A673 (cell line): Measurements from ENCODE around the gene SH3RF3.

ENCODE experiments used
- CTCF ChIP-seq: fragments of 300-800, 200-600 bp; sonication (generic); conservative IDR thresholded peaks from 2 replicates; pipeline ENCODE4 v1.5.1; 2017; ENCODE audit warnings: low read depth, mild to moderate bottlenecking, antibody characterized with exemption, low read length, moderate library complexity, mixed read lengths
- EZH2 ChIP-seq: fragments of 200-600 bp; sonication (generic); IDR thresholded peaks from 2 replicates; pipeline ENCODE4 v1.6.1; 2017; ENCODE audit warnings: borderline replicate concordance, low read depth, mild to moderate bottlenecking, mixed read lengths, antibody characterized with exemption, low read length; ENCODE audit not compliant: poor library complexity, severe bottlenecking

- no peak for TF ChIP-seq CTCF
- TF ChIP-seq EZH2, result no peak
Measured at GRCh38 chr2:109418716-109419115, 289.7 kb downstream of the SH3RF3 start.
